Fibroblast of upper back skin (primary cell): ENCODE data around the gene NAP1L1.

Experiments used
- DNase-seq: peaks from one replicate; pipeline ENCODE4 v3.0.0-alpha.2; 2013

Gene NAP1L1

GRCh38 chr12:76083904-76084862 lies at the start of gene NAP1L1:
Gene NAP1L1, minus strand, starts transcription at chr12:76084685. Its CDS starts 10,466 bp downstream, at chr12:76074219.
- peak; percentile 99 for DNase-seq

- no peak for DNase-seq
Observed at GRCh38 chr12:76127588-76127987, 43.1 kb upstream of the NAP1L1 start.

GRCh38 chr12:76124456-76124855 lies 40.0 kb upstream of the NAP1L1 start:
- no peak for DNase-seq

GRCh38 chr12:76123259-76124212 lies 39.1 kb upstream of the NAP1L1 start:
- DNase-seq, result peak; percentile 73

DNA sequence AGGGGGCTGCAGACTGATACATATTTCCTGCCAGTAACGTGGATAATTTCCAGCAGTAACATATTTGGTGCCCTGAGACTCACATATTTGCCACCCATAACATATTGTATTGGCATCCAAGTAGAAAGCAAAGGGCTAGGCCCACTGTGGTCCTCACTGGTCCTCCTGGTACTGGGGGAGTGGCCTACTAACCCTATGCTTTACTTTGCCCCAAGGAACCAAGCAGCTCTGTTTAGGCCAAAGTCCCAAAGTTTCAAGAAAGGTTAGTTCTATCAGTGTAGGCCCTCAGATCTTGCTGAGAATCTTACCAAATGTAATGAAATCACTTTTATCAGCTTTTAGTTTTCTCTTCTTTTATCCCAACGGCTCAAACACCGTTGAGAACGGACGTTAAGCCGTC lies 35.4 kb upstream of the NAP1L1 start:
- DNase-seq, result no peak

- no peak for DNase-seq
Observed at GRCh38 chr12:76117751-76118150, 33.3 kb upstream of the NAP1L1 start.

DNA sequence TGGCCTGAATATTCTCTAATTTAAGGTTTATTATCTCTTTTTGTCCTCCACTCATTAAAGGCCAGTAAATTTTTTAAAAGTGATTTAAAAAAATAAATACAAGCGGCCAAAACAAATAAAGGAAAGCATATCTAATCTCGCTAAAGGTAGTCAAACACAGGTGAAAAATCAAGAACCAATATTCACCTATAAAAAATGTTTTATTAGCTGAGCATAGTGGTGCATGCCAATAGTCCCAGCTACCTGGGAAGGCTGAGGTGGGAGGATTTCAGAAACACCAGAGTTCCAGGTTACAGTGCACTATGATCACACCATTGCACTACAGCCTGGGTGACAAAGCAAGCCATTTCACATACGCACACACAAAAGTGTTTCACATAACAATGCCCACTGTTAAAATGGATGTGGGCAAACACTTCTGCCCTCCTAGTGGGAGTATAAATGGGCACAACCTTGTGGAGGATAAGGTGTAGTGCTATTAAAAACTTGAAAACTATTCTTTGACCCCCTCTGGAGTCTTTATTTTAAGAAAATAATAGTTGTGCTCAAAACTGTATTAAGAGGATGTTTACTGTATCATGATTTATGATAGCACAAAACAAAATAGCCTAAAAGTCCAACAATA lies 32.7 kb upstream of the NAP1L1 start:
- DNase-seq, result no peak

DNA sequence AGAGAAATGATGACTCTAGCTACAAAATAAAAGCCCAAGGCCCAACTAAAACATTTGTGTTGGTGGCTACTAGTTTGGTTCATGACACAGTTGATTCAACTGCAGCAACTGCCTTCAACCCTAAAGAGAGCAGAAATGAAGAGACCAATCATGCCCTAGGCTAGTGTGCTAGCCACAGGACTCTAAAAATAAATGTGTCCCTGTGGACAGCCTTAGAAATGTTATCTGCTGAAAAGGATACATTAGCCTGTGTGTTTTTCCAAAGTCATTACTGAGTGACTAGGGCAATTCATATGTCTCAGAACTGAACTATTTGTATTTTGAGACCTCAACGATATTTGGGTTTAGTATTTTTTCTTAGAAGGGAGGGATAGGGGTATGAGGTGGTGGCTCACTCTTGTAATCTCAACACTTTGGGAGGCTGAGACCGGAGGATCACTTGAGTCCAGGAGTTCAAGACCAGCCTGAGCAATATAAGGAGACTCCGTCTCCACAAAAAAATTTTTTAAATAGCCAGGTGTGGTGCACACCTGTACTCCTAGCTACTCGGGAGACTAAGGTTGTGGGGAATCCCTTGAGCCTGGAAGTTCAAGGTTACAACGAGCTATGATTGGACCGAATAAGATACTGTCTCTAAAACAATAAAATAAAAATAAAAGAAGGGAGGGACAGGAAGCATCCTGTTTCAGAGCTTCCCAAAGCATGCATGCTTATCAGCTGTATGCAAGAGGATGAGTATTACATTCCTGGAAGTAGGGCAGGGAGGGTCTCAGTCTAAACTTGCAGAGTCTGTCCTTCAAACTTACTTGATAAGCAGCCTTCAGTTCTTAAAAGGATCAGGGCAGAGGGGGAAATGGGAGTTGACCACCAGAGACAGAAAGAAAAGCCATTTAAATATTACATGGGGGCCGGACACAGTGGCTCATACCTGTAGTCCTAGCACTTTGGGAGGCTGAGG lies 29.6 kb upstream of the NAP1L1 start:
- peak; percentile 21 for DNase-seq

- no peak for DNase-seq
Observed at GRCh38 chr12:76111209-76111749, 26.8 kb upstream of the NAP1L1 start.

DNA sequence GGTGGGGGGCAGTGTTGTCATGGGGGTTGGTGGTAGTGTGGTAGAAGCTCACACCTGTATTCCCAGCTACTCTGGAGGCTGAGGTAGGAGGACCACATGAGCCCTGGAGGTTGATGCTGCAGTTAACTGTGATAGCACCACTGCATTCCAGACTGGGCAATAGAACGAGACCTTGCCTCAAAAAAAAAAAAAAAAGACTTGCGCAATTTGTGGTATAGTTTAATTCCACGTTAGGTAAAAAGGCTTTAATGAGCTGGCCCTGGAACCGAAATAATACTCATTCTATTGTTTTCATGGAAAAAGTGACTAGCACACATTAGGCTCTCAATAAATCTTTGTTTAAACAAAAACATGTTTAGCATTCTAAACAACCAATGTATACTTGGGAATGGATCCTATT lies 25.4 kb upstream of the NAP1L1 start:
- DNase-seq, result no peak

DNA sequence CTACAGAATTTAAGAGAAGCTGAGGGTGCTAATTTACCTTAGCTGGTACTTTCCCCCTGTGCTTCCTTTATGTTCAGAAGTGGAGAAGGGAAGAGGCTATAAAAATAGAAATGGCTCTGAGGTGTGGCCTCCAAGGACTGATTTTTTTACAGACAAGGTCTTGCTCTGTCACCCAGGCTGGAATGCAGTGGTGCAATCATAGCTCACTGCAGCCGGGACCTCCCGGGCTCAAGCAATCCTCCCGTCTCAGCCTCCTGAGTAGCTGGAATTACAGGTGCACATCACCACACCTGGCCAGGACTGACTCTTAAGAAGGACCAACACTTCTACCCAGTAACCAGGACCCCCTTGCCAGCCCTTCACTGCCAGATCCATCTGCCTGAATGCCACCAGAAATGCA lies 23.9 kb upstream of the NAP1L1 start:
- no peak for DNase-seq

GRCh38 chr12:76106631-76107030 lies 22.1 kb upstream of the NAP1L1 start:
- DNase-seq, result peak; percentile 39

GRCh38 chr12:76103958-76104357 lies 19.5 kb upstream of the NAP1L1 start:
- no peak for DNase-seq

DNA sequence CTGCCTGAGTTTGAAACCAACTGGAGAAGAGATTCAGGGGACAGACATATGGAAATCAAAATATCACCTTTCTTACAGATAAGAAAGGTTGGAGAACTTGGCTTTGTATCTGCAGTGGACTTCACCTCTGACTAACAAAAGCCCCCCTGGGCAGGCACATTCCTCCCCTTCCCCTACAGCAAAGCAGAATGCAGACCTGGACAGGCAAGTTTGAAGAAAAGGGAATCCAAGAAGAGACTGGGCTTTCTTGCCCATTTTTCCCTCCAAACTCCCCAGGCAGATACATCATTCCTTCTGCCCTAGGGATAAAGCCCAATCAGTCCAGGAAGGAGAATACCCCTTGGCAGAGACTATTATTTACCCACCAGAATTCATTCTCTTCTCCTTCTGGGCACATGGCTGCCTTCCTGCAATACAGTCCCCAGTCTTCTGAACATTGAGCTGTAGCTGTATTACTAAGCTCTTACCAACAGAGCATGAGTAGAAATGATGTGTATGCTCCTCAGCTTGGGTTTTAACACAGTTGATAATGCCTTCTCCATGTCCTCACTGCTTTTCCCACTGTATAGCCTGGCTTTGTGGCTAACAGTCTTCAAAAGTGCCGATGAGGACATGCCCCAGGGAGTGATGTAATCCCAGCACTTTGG lies 17.4 kb upstream of the NAP1L1 start:
- DNase-seq, result no peak

GRCh38 chr12:76096079-76096646 lies 11.7 kb upstream of the NAP1L1 start:
- DNase-seq, result no peak

DNA sequence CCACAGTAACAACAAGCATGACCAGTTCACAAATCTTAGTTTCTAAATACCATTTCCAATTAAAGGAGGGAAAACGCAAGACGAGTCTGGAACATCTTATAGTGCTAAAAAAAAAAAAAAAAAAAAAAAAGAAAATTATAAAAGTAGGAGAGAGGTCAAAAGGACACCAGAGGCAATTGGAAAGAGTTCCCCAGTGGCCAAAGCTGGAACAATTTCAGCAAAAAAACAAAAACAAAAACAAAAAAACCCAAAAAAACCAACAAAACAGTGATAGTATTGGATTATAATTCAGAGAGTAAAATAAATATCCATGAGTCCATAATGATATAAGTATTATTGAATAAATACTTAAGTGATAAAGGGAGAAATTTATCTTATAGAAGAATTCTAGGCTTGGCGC lies 10.3 kb upstream of the NAP1L1 start:
- DNase-seq, result no peak

DNA sequence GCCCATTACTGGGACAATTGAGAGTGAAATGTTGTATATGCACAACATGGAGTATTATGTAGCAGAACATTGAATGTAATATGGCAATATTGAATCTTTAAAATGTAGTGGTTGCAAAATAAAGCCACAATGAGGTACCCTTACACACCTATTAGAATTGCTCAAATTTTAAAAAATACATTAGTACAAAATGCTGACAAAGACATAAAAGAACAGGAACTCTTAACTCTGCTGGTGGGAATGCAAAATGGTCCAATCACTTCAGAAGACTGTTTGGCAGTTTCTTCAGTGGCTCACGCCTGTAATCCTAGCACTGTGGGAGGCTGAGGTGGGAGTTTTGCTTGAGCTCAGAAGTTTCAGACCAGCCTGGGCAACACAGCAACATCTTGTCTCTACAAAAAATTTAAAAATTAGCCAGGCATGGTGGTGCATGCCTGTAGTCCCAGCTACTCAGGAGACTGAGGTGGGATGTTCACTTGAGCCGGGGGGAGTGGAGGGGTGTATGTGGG lies 6.8 kb upstream of the NAP1L1 start:
- DNase-seq, result no peak

DNA sequence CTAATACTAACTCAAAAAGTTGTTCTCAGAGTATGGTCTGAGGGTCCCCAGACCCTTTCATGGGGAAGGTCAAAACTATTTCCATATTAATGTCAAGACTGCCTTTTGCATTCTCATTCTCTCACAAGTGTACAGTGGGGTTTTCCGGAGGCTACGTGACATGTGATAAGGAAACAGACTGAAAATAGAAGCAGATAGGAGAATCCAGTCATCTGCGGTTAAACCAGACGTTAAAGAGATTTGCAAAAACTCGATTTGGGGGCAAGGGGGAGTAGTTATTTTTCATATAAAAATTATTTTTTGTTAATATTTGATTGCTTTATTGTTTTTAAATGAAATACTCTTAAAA lies 1.0 kb upstream of the NAP1L1 start:
- no peak for DNase-seq

GRCh38 chr12:76084863-76085519 lies 506 bp upstream of the NAP1L1 start:
- no peak for DNase-seq
